ENCODE results near the gene DUOXA2.
"Not testable (repeated sequence)": the region's sequence is repeated elsewhere in the genome, so short reads cannot be mapped to it uniquely, and the experiment has no call there.

DNA sequence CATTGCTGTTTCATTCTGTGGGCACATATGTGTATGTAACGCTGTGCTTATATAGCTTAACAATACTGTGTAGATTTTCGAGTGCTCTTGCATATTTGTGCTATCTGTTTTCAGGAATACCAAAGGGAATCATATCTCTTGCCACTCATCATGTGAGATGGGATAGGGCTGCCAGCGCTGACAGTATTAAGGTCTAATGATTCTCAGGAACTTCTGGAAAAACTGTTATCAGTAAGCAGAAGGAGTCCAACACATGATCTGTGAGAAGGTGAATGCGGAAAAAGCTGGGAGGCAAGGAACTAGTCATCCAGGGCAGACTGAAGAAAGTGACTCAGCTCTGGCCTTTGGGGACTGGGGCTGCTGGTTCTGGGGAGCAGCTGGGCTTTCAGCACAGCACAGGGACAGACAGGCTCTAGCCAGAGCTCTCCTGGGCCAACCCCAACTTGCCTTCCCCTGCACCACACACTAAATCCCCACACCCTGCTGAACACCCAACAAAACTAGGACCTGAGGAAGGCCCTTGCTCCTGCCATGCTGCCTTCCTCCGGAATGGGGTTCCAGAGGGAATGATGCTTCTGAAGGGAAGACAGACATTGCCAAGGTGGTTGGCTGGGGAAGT, 34.4 kb upstream of the DUOXA2 start:
- TF ChIP-seq POLR2A (IDR thresholded peaks at IDR 0.05): not testable (repeated sequence)
- TF ChIP-seq, protein P1, sequence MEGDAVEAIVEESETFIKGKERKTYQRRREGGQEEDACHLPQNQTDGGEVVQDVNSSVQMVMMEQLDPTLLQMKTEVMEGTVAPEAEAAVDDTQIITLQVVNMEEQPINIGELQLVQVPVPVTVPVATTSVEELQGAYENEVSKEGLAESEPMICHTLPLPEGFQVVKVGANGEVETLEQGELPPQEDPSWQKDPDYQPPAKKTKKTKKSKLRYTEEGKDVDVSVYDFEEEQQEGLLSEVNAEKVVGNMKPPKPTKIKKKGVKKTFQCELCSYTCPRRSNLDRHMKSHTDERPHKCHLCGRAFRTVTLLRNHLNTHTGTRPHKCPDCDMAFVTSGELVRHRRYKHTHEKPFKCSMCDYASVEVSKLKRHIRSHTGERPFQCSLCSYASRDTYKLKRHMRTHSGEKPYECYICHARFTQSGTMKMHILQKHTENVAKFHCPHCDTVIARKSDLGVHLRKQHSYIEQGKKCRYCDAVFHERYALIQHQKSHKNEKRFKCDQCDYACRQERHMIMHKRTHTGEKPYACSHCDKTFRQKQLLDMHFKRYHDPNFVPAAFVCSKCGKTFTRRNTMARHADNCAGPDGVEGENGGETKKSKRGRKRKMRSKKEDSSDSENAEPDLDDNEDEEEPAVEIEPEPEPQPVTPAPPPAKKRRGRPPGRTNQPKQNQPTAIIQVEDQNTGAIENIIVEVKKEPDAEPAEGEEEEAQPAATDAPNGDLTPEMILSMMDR (IDR thresholded peaks at IDR 0.05): not testable (repeated sequence)
